HUES64 (cell line): ENCODE measurements around the gene ATG7.

Source experiments
- H3K27ac ChIP-seq: 2 replicates; pipeline ENCODE4 v1.7.0; 2013; ENCODE audit warnings: low read depth, low read length, inconsistent platforms
- H3K27me3 ChIP-seq: 2 replicates; pipeline ENCODE4 v1.6.1; 2013; ENCODE audit warnings: mild to moderate bottlenecking, low read length; ENCODE audit not compliant: insufficient read depth
- H3K36me3 ChIP-seq: 2 replicates; pipeline ENCODE4 v1.6.1; 2013; ENCODE audit warnings: mild to moderate bottlenecking, low read length; ENCODE audit not compliant: insufficient read depth
- H3K4me1 ChIP-seq: 2 replicates; pipeline ENCODE4 v1.6.1; 2013; ENCODE audit warnings: mild to moderate bottlenecking, low read length, moderate library complexity; ENCODE audit not compliant: insufficient read depth
- H3K4me3 ChIP-seq: 2 replicates; pipeline ENCODE4 v1.5.1; 2013; ENCODE audit warnings: mild to moderate bottlenecking, low read length, moderate library complexity
- H3K9ac ChIP-seq: 2 replicates; pipeline ENCODE4 v1.6.1; 2013; ENCODE audit warnings: mild to moderate bottlenecking, low read depth, low read length
- H3K9me3 ChIP-seq: 2 replicates; pipeline ENCODE4 v1.6.1; 2013; ENCODE audit warnings: low read depth, low read length; ENCODE audit not compliant: insufficient read depth
- WGBS: fragments of 150-250, 120-280 bp; methylation state at CpG from one replicate; pipeline ENCODE4 v1.1.7; 2013; ENCODE audit warnings: missing lambda C conversion rate; 5-methylcytosine and 5-hydroxymethylcytosine counted together

The ATG7 gene

GRCh38 chr3:11574981-11575669 is 302.9 kb downstream of the ATG7 start:
- Histone ChIP-seq H3K27me3 (no peaks in the 10 kb centered on the region), H3K36me3 (0 out of 2 replicates have a peak, but pooled peaks cover 3% of the 10 kb centered on the region), H3K4me1 (no peaks in the 10 kb centered on the region), H3K9me3 (no peaks in the 10 kb centered on the region), H3K27ac (no peak overlapping the region), H3K4me3 (no peak overlapping the region), H3K9ac (no peak overlapping the region)
- WGBS: 94% methylated on average over 17 of the region's 20 CpGs

GRCh38 chr3:11575677-11576076 is 303.5 kb downstream of the ATG7 start:
- Histone ChIP-seq H3K4me1 (no peaks in the 10 kb centered on the region), H3K27ac (no peak overlapping the region), H3K9me3 (no peaks in the 10 kb centered on the region), H3K4me3 (no peak overlapping the region), H3K36me3 (0 out of 2 replicates have a peak, but pooled peaks cover 3% of the 10 kb centered on the region), H3K27me3 (no peaks in the 10 kb centered on the region), H3K9ac (no peak overlapping the region)
- 94% methylated on average over 10 of the region's 10 CpGs for WGBS

GRCh38 chr3:11576453-11576852 is 304.3 kb downstream of the ATG7 start:
- no peaks in the 10 kb centered on the region for H3K27me3 ChIP-seq
- no peak overlapping the region for H3K27ac ChIP-seq
- no peaks in the 10 kb centered on the region for H3K9me3 ChIP-seq
- 0 out of 2 replicates have a peak, but pooled peaks cover 3% of the 10 kb centered on the region for H3K36me3 ChIP-seq
- H3K4me1 ChIP-seq: peaks cover 3% of the 10 kb centered on the region
- H3K4me3 ChIP-seq: no peak overlapping the region
- H3K9ac ChIP-seq: no peak overlapping the region
- WGBS: 88% methylated on average over 9 of the region's 9 CpGs

- Histone ChIP-seq H3K27me3 (no peaks in the 10 kb centered on the region), H3K4me3 (no peak overlapping the region), H3K27ac (no peak overlapping the region), H3K36me3 (0 out of 2 replicates have a peak, but pooled peaks cover 3% of the 10 kb centered on the region), H3K4me1 (peaks cover 18% of the 10 kb centered on the region), H3K9me3 (no peaks in the 10 kb centered on the region), H3K9ac (no peak overlapping the region)
- 90% methylated on average over 7 of the region's 8 CpGs for whole genome bisulfite sequencing
These were observed 306.0 kb downstream of the ATG7 start for GRCh38 chr3:11578169-11578568.

- 95% methylated on average over 2 of the region's 2 CpGs for WGBS
- Histone ChIP-seq H3K36me3 (no peaks in the 10 kb centered on the region), H3K9ac (no peak overlapping the region), H3K27ac (no peak overlapping the region), H3K9me3 (no peaks in the 10 kb centered on the region), H3K4me3 (no peak overlapping the region), H3K27me3 (no peaks in the 10 kb centered on the region), H3K4me1 (peaks cover 32% of the 10 kb centered on the region)
These were observed 308.4 kb downstream of the ATG7 start for GRCh38 chr3:11580645-11581044.

GRCh38 chr3:11581237-11582190 is 309.3 kb downstream of the ATG7 start:
- Histone ChIP-seq H3K4me3 (peak overlapping the region; percentile 55), H3K36me3 (no peaks in the 10 kb centered on the region)

GRCh38 chr3:11582191-11582968 is 310.2 kb downstream of the ATG7 start:
- Histone ChIP-seq H3K9me3 (no peaks in the 10 kb centered on the region), H3K4me1 (peaks cover 32% of the 10 kb centered on the region), H3K27me3 (no peaks in the 10 kb centered on the region), H3K4me3 (peak overlapping the region; percentile 55), H3K27ac (peak overlapping the region; percentile 78), H3K36me3 (no peaks in the 10 kb centered on the region), H3K9ac (peak overlapping the region; percentile 45; the same call in 1 of the 2 replicates)
- 9% methylated on average over 11 of the region's 13 CpGs for WGBS

More at GRCh38 chr3:11581237-11582190, 309.3 kb downstream of the ATG7 start:
- Histone ChIP-seq H3K27ac (peak overlapping the region; percentile 78), H3K9ac (peak overlapping the region; percentile 45; the same call in 1 of the 2 replicates), H3K9me3 (no peaks in the 10 kb centered on the region), H3K4me1 (peaks cover 32% of the 10 kb centered on the region), H3K27me3 (no peaks in the 10 kb centered on the region)
- 64% methylated on average over 13 of the region's 16 CpGs for WGBS

- Histone ChIP-seq H3K27ac (peak overlapping the region; percentile 78; the same call in 1 of the 2 replicates), H3K4me3 (no peak overlapping the region; the same call in 1 of the 2 replicates), H3K36me3 (no peaks in the 10 kb centered on the region), H3K4me1 (peaks cover 32% of the 10 kb centered on the region), H3K9ac (0 out of 2 replicates have a peak overlapping the region, but pooled peaks have one; percentile 30), H3K27me3 (no peaks in the 10 kb centered on the region), H3K9me3 (no peaks in the 10 kb centered on the region)
These were observed 311.0 kb downstream of the ATG7 start for GRCh38 chr3:11583235-11583634.

- peaks cover 32% of the 10 kb centered on the region for H3K4me1 ChIP-seq
- peak overlapping the region; percentile 78; the same call in 1 of the 2 replicates for H3K27ac ChIP-seq
- H3K9me3 ChIP-seq: no peaks in the 10 kb centered on the region
- no peaks in the 10 kb centered on the region for H3K27me3 ChIP-seq
- 80% methylated on average over 10 of the region's 10 CpGs for WGBS
- H3K9ac ChIP-seq: no peak overlapping the region
- no peak overlapping the region for H3K4me3 ChIP-seq
- H3K36me3 ChIP-seq: no peaks in the 10 kb centered on the region
These were observed 311.4 kb downstream of the ATG7 start for GRCh38 chr3:11583638-11584046.

GRCh38 chr3:11584570-11584969 is 312.4 kb downstream of the ATG7 start:
- Histone ChIP-seq H3K27me3 (no peaks in the 10 kb centered on the region), H3K27ac (no peak overlapping the region), H3K9me3 (no peaks in the 10 kb centered on the region), H3K9ac (no peak overlapping the region), H3K4me3 (no peak overlapping the region), H3K36me3 (no peaks in the 10 kb centered on the region), H3K4me1 (peaks cover 39% of the 10 kb centered on the region)
- WGBS: 93% methylated on average over 3 of the region's 4 CpGs
